GM18505 (cell line): ENCODE results near the gene LILRB1.
"Not testable (repeated sequence)": the region's sequence is repeated elsewhere in the genome, so short reads cannot be mapped to it uniquely, and the experiment has no call there.

Experiments used
- ATAC-seq: cut with Tn5 transposase; IDR thresholded peaks from one replicate; pipeline ENCODE4 v1.9.1; 2021; ENCODE audit not compliant: unreplicated experiment
- POLR2A ChIP-seq: IDR thresholded peaks from 4 replicates; pipeline ENCODE4 v1.6.1; 2011; ENCODE audit warnings: borderline replicate concordance; ENCODE audit not compliant: insufficient read depth, insufficient read length; ENCODE audit errors: extremely low read depth

Gene LILRB1

GRCh38 chr19:54612428-54612827 lies 17.9 kb upstream of the LILRB1 start:
- TF ChIP-seq POLR2A = no peak
- no peak for ATAC-seq

GRCh38 chr19:54614726-54615125 lies 15.6 kb upstream of the LILRB1 start:
- TF ChIP-seq POLR2A = no peak

GRCh38 chr19:54616057-54616456 lies 14.2 kb upstream of the LILRB1 start:
- peak; percentile 41 for ATAC-seq
- TF ChIP-seq POLR2A = no peak

More at GRCh38 chr19:54614726-54615125, 15.6 kb upstream of the LILRB1 start:
- ATAC-seq = no peak

- peak; percentile 54 for TF ChIP-seq POLR2A
- peak; percentile 53 for ATAC-seq
Observed at GRCh38 chr19:54616821-54617560, 13.3 kb upstream of the LILRB1 start.

GRCh38 chr19:54620464-54620863 lies 9.8 kb upstream of the LILRB1 start:
- no peak for ATAC-seq
- no peak for TF ChIP-seq POLR2A

DNA sequence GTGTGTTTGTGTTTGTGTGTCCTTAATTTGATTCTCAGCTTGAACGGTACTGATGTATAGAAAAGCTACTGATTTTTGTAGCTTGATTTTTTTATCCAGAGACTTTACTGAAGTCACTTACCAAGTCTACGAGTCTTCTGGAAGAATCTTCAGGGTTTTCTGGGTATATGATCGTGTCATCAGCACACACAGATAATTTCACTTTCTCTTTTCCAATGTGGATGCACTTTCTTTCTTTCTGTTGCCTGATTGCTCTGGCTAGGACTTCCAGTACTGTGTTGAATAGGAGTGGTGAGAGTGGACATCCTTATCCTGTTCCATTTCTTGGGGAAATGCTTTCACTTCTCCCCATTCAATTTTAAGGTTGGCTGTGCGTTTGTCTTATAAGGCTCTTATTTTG lies 7.9 kb upstream of the LILRB1 start:
- TF ChIP-seq POLR2A = no peak
- no peak for ATAC-seq

GRCh38 chr19:54624234-54624633 lies 6.0 kb upstream of the LILRB1 start:
- ATAC-seq = not testable (repeated sequence)

DNA sequence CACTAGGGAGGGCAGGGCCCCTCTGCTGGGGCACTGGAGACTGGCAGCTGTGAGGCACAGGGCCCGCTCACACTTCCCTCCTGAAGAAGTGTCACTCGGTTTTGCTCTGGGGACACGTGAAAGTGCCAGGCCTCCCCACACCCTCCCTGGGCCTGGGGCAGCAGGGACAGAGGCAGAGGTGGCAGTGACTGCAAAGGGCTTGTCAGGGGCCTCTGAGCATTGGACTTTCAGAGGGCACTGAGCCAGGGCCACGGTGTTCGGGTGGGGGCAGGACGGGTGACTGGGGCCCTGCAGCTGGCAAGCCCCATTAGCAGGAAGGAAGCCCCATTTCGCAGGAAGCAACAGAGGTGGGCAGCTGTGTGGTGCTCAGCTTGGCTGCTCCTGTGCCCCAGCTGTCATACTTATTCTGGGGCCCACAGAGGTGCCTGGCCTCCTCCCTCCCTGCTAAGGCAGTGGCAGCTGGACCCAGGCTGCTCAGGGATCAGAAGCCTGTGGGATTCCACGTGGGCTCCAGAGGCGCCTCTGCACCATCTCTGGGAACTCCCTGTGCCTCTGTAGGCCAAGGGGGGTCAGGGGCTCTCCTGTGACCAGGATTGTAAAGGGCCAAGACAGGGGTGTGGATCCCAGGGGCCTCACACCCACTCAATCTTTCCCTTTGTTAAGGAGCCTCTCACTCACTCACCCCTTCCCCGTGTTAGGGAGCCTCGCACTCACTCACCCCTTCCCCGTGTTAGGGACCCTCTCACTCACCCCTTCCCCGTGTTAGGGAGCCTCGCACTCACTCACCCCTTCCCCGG lies 5.2 kb upstream of the LILRB1 start:
- not testable (repeated sequence) for ATAC-seq

- TF ChIP-seq POLR2A = no peak
- ATAC-seq = no peak
Observed at GRCh38 chr19:54626757-54627156, 3.5 kb upstream of the LILRB1 start.

- not testable (repeated sequence) for ATAC-seq
Observed at GRCh38 chr19:54627912-54628311, 2.4 kb upstream of the LILRB1 start.

GRCh38 chr19:54630782-54631181 lies 498 bp downstream of the LILRB1 start:
- TF ChIP-seq POLR2A = no peak
- no peak for ATAC-seq

- ATAC-seq = not testable (repeated sequence)
Observed at GRCh38 chr19:54631489-54632337, 1.4 kb downstream of the LILRB1 start.

DNA sequence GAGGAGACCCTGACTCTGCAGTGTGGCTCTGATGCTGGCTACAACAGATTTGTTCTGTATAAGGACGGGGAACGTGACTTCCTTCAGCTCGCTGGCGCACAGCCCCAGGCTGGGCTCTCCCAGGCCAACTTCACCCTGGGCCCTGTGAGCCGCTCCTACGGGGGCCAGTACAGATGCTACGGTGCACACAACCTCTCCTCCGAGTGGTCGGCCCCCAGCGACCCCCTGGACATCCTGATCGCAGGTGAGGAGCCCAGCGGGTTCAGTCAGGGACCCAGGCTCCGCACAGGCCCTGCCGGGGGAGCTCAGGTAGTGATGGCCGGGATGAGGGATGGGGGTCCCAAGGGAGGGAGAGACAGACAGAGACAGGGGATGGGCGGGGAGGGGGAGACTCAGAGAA lies 2.2 kb downstream of the LILRB1 start:
- not testable (repeated sequence) for ATAC-seq

- no peak for TF ChIP-seq POLR2A
- no peak for ATAC-seq
Observed at GRCh38 chr19:54633401-54633800, 3.1 kb downstream of the LILRB1 start.

DNA sequence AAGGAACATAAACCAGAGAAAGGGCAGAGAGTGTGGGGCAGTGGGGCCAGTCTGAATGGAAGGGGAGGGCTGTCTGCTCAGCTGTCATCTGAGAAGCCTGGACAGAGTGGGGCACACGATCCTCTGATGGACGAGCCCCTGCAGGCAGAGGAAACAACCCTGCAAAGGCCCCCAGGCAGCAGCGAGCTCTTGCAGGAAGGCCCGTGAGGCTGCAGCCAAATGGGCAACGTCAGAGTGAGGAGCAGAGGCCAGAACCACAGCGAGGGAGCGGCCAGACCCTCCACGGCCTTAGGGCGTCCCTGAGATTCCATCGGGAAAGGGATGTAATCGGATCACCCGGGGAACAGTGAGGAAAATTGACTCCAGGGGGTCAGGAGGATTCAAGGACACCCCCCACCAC lies 5.8 kb downstream of the LILRB1 start:
- not testable (repeated sequence) for ATAC-seq
